ENCODE results near the gene STOM.

GRCh38 chr9:121331549-121331948 is 38.5 kb downstream of the STOM start:
- TF ChIP-seq, protein P1, sequence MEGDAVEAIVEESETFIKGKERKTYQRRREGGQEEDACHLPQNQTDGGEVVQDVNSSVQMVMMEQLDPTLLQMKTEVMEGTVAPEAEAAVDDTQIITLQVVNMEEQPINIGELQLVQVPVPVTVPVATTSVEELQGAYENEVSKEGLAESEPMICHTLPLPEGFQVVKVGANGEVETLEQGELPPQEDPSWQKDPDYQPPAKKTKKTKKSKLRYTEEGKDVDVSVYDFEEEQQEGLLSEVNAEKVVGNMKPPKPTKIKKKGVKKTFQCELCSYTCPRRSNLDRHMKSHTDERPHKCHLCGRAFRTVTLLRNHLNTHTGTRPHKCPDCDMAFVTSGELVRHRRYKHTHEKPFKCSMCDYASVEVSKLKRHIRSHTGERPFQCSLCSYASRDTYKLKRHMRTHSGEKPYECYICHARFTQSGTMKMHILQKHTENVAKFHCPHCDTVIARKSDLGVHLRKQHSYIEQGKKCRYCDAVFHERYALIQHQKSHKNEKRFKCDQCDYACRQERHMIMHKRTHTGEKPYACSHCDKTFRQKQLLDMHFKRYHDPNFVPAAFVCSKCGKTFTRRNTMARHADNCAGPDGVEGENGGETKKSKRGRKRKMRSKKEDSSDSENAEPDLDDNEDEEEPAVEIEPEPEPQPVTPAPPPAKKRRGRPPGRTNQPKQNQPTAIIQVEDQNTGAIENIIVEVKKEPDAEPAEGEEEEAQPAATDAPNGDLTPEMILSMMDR (IDR thresholded peaks at IDR 0.05): no peak
- no peak for TF ChIP-seq POLR2A (IDR thresholded peaks at IDR 0.05)

Data from esophagus squamous epithelium (tissue), 4 donors.